ENCODE measurements around the gene PARD6B.

DNA sequence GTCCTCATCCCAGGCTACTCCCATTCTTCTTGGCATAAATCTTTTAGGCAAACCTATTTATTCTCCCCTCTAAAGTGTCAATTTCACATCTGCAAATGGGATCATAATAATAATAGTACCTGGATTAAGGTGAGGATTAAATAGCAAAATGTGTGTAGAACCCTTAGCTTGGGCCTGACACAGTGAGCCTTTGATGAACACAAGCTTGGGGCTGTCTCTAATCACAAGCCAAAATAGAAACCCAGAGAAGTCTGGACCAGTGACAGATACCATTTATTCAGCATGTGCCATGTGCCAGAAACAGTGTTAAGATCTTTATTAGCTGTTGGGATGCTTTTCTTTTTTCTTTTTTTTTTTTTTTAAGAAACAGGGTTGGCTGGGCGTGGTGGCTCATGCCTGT, 14.9 kb upstream of the PARD6B start:
- TF ChIP-seq USF2 (IDR thresholded peaks at IDR 0.05; ENCODE audit: borderline replicate concordance, low read depth, low read length) (no peak), RAD21 (IDR thresholded peaks at IDR 0.05; ENCODE audit: low read length) (no peak), EZH2phosphoT487 (IDR thresholded peaks at IDR 0.05; ENCODE audit: borderline replicate concordance, low read depth) (no peak), SMC3 (IDR thresholded peaks at IDR 0.05; ENCODE audit: low read depth, low read length) (no peak), FOXM1 (IDR thresholded peaks at IDR 0.05; ENCODE audit: low read depth) (no peak), CHD2 (IDR thresholded peaks at IDR 0.05; ENCODE audit: low read length, partially characterized antibody) (no peak), TCF12 (IDR thresholded peaks at IDR 0.05) (no peak), RFX5 (IDR thresholded peaks at IDR 0.05; ENCODE audit: low read length) (no peak)
- TF ChIP-seq, protein P1, sequence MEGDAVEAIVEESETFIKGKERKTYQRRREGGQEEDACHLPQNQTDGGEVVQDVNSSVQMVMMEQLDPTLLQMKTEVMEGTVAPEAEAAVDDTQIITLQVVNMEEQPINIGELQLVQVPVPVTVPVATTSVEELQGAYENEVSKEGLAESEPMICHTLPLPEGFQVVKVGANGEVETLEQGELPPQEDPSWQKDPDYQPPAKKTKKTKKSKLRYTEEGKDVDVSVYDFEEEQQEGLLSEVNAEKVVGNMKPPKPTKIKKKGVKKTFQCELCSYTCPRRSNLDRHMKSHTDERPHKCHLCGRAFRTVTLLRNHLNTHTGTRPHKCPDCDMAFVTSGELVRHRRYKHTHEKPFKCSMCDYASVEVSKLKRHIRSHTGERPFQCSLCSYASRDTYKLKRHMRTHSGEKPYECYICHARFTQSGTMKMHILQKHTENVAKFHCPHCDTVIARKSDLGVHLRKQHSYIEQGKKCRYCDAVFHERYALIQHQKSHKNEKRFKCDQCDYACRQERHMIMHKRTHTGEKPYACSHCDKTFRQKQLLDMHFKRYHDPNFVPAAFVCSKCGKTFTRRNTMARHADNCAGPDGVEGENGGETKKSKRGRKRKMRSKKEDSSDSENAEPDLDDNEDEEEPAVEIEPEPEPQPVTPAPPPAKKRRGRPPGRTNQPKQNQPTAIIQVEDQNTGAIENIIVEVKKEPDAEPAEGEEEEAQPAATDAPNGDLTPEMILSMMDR (IDR thresholded peaks at IDR 0.05) = no peak
